ENCODE data around the gene WNT7A.

The WNT7A gene

GRCh38 chr3:13827699-13828098 lies 52.2 kb downstream of the WNT7A start:
- DNase-seq (ENCODE audit: low read depth): no peak

GRCh38 chr3:13827256-13827655 lies 52.6 kb downstream of the WNT7A start:
- DNase-seq (ENCODE audit: low read depth): no peak

- DNase-seq (ENCODE audit: low read depth): no peak
Measured at GRCh38 chr3:13826672-13827071, 53.2 kb downstream of the WNT7A start.

GRCh38 chr3:13825821-13826220 lies 54.0 kb downstream of the WNT7A start:
- DNase-seq (ENCODE audit: low read depth): no peak

- DNase-seq (ENCODE audit: low read depth): no peak
Measured at GRCh38 chr3:13825311-13825579, 54.6 kb downstream of the WNT7A start.

- no peak for DNase-seq (ENCODE audit: low read depth)
Measured at GRCh38 chr3:13824521-13825310, 55.2 kb downstream of the WNT7A start.

- no peak for DNase-seq (ENCODE audit: low read depth)
Measured at GRCh38 chr3:13823692-13824091, 56.2 kb downstream of the WNT7A start.

GRCh38 chr3:13822871-13823585 lies 56.8 kb downstream of the WNT7A start:
- no peak for DNase-seq (ENCODE audit: low read depth)

GRCh38 chr3:13822042-13822441 lies 57.8 kb downstream of the WNT7A start:
- no peak for DNase-seq (ENCODE audit: low read depth)

GRCh38 chr3:13821126-13821525 lies 58.7 kb downstream of the WNT7A start:
- no peak for DNase-seq (ENCODE audit: low read depth)

GRCh38 chr3:13818919-13819318 lies 61.0 kb downstream of the WNT7A start:
- DNase-seq (ENCODE audit: low read depth): no peak

- DNase-seq (ENCODE audit: low read depth): no peak
Measured at GRCh38 chr3:13815088-13815683, 64.7 kb downstream of the WNT7A start.

- DNase-seq (ENCODE audit: low read depth): no peak
Measured at GRCh38 chr3:13812034-13812471, 67.8 kb downstream of the WNT7A start.

- no peak for DNase-seq (ENCODE audit: low read depth)
Measured at GRCh38 chr3:13811614-13812013, 68.3 kb downstream of the WNT7A start.

- no peak for DNase-seq (ENCODE audit: low read depth)
Measured at GRCh38 chr3:13808550-13808949, 71.3 kb downstream of the WNT7A start.

GRCh38 chr3:13801361-13802204 lies 78.3 kb downstream of the WNT7A start:
- DNase-seq (ENCODE audit: low read depth): no peak

- no peak for DNase-seq (ENCODE audit: low read depth)
Measured at GRCh38 chr3:13800064-13800463, 79.8 kb downstream of the WNT7A start.

- no peak for DNase-seq (ENCODE audit: low read depth)
Measured at GRCh38 chr3:13798401-13798800, 81.5 kb downstream of the WNT7A start.

GRCh38 chr3:13796701-13797460 lies 83.0 kb downstream of the WNT7A start:
- no peak for DNase-seq (ENCODE audit: low read depth)

- no peak for DNase-seq (ENCODE audit: low read depth)
Measured at GRCh38 chr3:13795816-13796215, 84.1 kb downstream of the WNT7A start.

- DNase-seq (ENCODE audit: low read depth): no peak
Measured at GRCh38 chr3:13794322-13794721, 85.5 kb downstream of the WNT7A start.

- DNase-seq (ENCODE audit: low read depth): no peak
Measured at GRCh38 chr3:13793451-13793850, 86.4 kb downstream of the WNT7A start.

Data from activated T-helper 1 cell treated with Interleukin-2 at 50 U/mL for 16 hours (primary cell).